ENCODE measurements around the gene AATK.

GRCh38 chr17:81080019-81080418 is 86.0 kb downstream of the AATK start:
- TF ChIP-seq CTCF (IDR thresholded peaks at IDR 0.05; ENCODE audit: insufficient read depth, low read length) (no peak), POLR2AphosphoS5 (IDR thresholded peaks at IDR 0.05; ENCODE audit: low read depth) (no peak)
